IPS-18c (cell line): ENCODE measurements around the gene NAT16.

Experiments
- H3K4me3 ChIP-seq: 2 replicates; pipeline ENCODE4 v1.7.0; 2013; ENCODE audit warnings: low read depth, mild to moderate bottlenecking, low read length, moderate library complexity; ENCODE audit not compliant: insufficient read depth
- H3K9me3 ChIP-seq: one replicate; pipeline ENCODE4 v1.6.1; 2013; ENCODE audit warnings: mild to moderate bottlenecking, low read length, moderate library complexity; ENCODE audit not compliant: control insufficient read depth, insufficient read depth

NAT16 gene

DNA sequence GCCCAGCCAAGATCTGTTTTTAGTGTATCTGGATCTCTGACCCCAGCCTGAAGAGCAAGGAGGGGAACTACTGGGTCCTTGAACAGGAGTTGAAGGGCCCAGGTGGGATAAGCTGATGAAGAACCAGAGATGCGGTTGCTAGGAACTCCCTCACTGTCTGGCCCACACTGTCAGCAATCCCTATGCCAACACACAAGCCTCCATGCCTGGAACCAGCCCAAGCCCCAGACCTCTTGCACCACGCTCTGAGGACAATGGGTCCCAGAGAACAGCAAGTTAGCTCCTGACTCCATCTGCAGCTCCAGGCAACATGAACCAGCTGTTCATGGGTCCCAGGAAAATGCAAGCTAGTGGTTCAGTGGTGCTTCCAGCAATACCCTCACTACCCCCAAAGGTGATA, 2.4 kb downstream of the NAT16 start:
- Histone ChIP-seq H3K4me3 (no peak overlapping the region), H3K9me3 (no peaks in the 10 kb centered on the region)

DNA sequence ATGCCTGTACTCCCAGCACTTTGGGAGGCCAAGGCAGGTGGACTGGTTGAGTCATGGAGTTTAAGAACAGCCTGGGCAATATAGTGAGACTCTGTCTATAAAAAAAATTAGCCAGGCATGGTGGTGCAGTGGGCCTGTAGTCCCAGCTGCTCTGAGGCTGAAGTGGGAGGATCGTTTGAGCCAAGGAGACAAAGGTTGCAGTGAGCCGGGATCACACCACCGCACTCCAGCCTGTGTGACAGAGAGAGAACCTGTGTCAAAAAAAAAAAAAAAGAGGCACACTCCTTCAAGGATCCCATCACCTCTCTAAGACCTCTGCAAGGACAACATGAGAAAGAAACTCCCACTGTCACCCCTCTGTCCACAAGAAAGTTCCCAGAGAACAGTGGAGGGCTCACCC, 4.4 kb downstream of the NAT16 start:
- Histone ChIP-seq H3K9me3 (peaks cover 2% of the 10 kb centered on the region), H3K4me3 (no peak overlapping the region)

GRCh38 chr7:101174322-101174854, 5.7 kb downstream of the NAT16 start:
- H3K4me3 ChIP-seq: peak overlapping the region; percentile 32; the same call in 1 of the 2 replicates
- peaks cover 2% of the 10 kb centered on the region for H3K9me3 ChIP-seq

DNA sequence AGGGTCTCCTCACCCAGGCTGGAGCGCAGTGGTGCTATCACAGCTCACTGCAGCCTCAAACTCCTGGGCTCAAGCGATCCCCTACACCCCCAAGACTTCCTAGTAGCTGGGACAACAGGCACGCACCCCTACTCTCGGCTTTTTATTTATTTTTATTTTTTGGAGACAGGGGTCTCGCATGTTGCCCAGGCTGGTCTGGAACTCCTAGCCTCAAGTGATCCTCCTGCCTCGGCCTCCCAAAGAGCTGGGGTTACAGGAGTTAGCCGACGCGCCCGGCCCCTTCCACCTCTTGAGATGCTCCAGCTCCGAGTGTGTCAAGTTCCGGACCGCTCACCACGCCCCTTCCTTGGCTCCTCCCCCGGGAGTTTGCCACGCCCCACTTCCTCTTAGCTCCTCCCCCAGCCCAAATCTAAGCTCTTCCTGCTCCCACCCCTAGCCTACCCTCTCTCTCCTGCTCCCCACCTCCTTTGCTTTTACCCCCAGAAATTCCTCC, 6.3 kb downstream of the NAT16 start:
- no peak overlapping the region; the same call in 1 of the 2 replicates for H3K4me3 ChIP-seq
- H3K9me3 ChIP-seq: peaks cover 2% of the 10 kb centered on the region

GRCh38 chr7:101172854-101173751, 7.0 kb downstream of the NAT16 start:
- H3K9me3 ChIP-seq: peaks cover 2% of the 10 kb centered on the region
- H3K4me3 ChIP-seq: peak overlapping the region; percentile 44

DNA sequence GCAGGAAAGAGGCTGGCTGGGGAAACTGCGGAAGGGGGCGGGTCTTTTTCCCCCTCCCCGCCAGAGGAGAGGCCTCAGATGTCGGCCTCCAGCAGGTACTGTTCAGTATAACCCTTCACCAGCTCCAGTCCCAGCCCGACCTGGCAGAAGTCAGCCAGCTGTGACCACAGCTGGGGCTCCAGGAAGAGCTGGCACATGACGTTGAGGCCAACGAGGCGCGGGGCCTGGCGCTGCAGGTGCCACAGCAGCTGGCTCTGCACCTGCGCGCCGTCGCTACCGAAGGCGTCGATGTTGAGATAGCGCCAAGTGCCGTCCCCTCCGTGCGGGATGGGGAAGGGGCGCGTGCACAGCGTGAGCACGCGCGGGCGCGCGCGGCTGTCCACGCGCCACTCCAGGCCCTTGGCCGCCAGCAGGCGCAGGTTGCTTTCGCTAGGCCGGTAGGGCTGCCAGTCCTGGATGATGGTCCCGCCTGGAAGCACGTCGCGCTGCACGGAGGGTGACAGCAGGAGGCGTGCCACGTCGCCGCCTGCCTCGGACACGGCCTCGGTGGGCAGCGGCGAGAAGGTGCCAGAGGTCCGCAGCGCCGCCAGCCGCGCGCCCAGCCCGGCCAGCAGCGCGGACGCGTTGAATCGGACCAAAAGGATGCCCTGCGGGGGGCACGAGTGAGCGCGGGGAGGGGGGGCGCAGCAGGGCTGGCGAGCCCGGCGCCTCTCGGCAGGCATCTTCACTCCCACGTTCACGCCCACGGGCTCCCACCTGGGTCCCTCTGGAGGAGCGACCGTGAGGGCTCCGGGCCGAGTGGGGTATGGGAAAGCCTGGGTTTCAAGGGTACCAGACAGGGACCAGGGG, 7.9 kb downstream of the NAT16 start:
- H3K4me3 ChIP-seq: peak overlapping the region; percentile 44
- peaks cover 2% of the 10 kb centered on the region for H3K9me3 ChIP-seq

GRCh38 chr7:101171442-101171837, 8.7 kb downstream of the NAT16 start:
- Histone ChIP-seq H3K9me3 (peaks cover 2% of the 10 kb centered on the region), H3K4me3 (peak overlapping the region; percentile 44; the same call in 1 of the 2 replicates)

DNA sequence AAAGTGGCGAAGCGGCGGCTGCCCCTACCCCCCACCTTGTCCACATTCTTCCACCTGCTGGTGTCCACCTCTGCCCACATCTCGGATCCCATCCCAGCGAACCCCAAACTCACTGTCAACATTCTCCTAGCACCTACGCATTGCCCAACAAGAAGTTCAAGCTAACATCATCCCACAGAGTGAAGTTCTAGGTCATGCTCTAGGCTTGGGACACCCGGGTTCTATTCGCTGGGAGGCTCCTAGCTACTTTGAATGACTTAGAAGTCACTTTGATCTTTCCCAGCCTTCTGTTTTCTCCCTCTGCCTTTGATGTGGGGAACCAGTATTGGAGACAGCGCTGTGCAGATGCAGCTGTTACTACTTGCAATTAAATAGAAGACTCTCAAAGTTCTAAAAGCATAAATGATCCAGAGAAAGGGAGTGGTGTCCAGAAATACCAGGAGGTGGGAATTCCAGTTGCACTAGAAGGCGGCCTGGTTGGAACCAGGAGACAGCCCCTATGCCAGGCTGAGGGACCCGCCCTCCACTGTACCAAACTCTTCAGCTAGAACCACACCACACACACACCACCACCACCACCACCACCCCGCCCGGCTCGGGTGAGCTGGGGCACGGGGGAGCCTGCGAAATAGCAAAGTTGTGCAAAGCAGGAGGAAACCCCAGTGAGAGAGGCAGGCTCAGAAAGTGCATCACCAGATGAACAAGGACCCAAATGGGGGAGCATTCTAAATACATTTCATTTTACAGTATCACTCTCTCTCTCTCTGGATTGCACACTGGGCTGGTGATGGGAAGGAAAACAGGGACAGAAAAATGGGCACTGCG, 9.3 kb downstream of the NAT16 start:
- Histone ChIP-seq H3K4me3 (peak overlapping the region; percentile 31), H3K9me3 (peaks cover 2% of the 10 kb centered on the region)

DNA sequence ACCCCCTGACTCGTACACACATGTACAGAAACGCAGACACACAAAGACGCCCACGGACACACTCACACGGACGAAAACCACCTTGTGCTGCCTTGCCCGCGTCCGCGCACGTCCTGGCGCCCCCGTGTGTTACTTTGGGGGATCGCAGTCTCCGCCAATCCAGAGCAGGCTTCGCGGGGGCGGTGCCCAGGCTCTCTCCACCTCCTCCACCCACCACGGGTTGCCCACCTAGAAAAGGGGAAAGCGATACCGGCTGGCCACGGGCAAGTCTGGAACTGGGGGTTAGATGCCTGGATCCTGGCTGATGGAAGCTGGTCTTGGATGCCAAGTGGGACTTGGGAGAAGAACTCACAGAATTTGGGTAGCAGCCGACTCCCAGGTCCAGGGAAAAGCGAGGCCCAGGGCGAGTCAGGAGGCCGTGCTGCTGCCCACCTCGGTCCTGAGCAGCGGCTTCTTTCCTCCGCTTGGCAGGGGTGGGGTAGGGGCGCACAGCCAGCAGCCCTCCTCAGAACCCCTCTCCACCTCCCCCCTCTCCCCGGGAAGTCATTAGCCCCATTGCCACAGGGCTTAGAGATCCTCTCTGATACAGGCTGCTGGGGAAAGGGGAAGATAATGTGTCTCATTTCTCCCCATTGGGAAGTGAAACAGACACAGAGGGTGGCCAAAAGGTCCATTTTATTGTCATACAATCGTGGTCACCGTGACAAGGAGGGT, 10.1 kb downstream of the NAT16 start:
- Histone ChIP-seq H3K9me3 (peaks cover 2% of the 10 kb centered on the region), H3K4me3 (peak overlapping the region; percentile 31)

DNA sequence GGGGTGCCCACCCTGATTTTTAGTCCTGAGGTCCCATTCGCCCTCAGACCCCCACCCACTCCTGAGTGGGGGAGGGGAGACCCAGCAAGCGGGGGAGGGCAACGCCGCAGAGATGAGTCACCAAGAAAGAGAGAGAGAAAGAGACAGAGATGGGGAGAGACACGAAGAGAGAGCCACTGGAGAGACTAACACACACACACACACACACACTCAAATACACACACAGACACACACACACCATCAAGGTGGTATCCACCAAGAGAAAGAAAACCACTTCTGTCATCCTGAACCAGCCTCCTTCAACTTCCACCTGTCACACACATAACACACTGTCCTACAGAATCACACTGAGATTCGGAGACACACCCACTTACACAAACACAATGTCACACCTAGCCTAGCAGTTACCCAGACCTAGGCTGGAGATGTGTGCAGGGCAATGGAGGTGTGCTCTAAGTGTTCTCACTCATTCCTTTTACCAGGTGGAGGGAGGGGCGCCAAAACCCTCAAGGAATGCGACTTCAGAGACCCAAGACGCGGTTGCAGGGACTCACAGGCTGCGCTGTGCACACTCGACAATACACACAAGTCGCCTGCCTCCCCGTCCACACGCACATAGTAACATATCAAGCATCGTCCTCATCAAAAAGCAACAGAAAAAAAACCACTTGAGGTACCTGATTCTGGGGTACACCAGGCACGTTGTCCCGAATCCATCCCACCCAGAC, 10.8 kb downstream of the NAT16 start:
- peaks cover 2% of the 10 kb centered on the region for H3K9me3 ChIP-seq
- peak overlapping the region; percentile 10 for H3K4me3 ChIP-seq

DNA sequence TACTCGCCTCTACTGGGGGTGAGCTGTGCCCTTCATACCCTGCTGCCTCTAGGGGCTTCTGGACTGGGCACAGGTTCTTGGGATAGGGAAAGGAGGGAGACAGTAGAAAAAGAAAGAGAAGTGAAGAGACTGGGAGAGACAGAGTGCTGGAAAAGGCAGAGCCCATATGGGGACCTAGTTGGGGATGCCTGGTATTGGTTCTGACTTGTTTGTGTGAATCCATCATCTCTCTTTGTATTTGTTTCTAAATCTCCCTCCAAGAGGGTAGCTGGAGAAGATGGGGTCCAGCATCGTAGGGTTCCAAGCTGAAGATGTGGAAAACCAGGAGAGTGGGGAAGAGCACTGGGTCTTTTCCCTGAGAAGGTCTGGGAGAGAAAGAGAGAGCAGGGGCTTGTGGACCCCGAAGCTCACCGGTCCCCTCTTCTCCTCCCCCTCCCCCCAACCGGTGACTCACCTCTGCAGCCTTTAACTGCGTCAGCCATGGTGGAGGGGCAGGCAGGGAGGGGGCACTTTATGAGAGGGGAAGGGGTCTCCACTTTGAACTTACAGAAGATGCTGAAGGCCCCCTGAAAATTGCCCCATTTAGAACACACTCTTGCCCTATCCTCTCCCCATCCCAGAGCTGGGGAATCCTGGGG, 11.6 kb downstream of the NAT16 start:
- Histone ChIP-seq H3K4me3 (peak overlapping the region; percentile 11; the same call in 1 of the 2 replicates), H3K9me3 (peaks cover 2% of the 10 kb centered on the region)

DNA sequence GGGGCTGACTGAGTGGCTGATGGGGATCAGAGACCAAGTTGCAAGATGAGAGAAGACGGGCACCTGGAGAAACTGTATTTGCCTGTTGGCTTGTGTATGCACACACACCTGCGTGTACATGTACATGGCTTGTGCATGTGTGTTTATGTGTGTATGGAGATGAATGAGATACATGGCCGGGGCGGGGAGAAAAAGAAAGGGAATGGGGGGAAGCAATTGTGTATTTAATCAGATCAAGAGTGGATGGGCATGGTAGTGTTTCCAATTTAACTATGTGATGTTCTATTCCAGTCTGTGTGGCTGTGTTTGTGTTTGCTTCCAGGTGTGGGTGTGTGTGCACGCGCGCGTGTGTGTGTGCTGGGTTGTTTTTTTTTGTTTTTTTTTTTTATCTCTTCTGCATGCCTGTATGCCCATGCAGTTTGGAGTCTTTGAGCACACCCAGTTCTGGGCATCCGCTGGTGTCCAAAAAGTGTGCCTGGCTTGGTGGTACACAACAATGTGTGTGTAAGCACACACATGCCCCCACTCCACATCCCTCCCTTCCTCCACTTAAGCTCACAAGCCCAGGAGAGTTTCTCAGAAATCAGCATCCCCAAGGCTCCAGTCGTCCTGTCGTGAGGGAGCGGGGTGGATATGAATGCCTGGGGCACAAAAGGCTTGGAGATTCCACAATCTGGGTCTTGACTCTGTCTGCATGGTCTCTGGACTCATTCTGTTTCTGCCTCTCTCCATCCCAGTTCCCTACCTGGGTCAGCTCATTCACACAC, 12.3 kb downstream of the NAT16 start:
- H3K4me3 ChIP-seq: peak overlapping the region; percentile 34; the same call in 1 of the 2 replicates

DNA sequence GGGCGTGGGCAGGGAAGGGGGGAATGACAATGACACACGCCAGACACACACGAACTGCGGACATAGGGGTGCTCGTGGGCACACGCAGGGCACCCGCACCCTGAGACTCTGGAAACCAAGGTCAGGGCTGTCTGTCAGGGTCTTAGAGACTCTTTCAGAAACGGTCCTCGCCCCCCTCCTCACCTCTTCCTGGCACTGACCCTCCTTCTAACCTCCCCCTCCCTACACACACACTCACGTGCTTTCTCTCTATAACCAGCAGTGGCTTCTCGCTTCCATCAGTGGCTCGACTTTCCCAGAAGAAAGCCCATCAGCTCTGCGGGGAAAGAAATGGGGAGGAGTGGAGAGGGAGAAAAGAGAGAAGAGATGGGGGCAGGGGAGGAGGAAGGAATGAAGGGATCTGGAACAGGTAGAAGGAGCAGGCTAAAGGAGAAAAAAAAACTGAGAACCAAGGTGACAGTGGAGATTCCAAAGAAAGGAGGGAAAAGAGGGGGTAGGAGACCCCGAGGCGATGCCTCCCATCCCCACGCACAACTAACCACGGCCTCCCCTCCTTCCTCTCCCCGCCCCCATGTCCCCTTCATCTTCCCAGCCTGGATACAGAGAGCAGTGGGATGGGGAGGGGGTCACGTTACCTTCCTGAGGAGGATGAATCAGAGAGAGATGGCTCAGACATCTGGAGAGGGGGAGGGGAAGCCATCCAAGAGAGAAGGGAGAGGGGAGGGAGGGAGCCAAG, 13.0 kb downstream of the NAT16 start:
- Histone ChIP-seq H3K4me3 (peak overlapping the region; percentile 34), H3K9me3 (peaks cover 2% of the 10 kb centered on the region)

More for the DNA sequence above, 12.3 kb downstream of the NAT16 start:
- peaks cover 2% of the 10 kb centered on the region for H3K9me3 ChIP-seq

DNA sequence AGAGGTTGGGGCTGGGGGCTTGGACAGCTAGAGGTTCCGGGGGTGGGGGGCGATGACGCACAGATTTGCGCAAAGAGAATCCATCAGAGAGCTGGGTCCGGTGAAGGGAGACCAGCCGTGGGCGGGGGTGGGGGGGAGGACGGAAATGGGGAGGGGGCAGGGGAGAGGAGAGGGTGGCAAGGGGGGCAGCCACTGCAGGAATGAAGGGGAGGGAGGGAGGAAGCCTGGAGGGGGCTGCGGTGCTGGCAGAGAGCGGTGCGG, 13.5 kb downstream of the NAT16 start:
- Histone ChIP-seq H3K9me3 (peaks cover 1% of the 10 kb centered on the region), H3K4me3 (peak overlapping the region; percentile 39)
